BE2C (cell line): Measurements from ENCODE around the gene MPV17L2.

Experiments used
- DNase-seq: peaks from one replicate; pipeline ENCODE4 v3.0.0-alpha.2; 2020
- H3K27me3 ChIP-seq: fragments of 250-450 bp; sonication (Bioruptor Pico); 2 replicates; pipeline ENCODE4 v1.5.1; 2020; ENCODE audit warnings: mild to moderate bottlenecking
- H3K36me3 ChIP-seq: fragments of 250-450 bp; sonication (Bioruptor Pico); 2 replicates; pipeline ENCODE4 v1.5.1; 2020; ENCODE audit warnings: mild to moderate bottlenecking
- H3K4me1 ChIP-seq: fragments of 250-450 bp; sonication (Bioruptor Pico); 2 replicates; pipeline ENCODE4 v1.5.1; 2020
- H3K4me3 ChIP-seq: 2 replicates; pipeline ENCODE4 v1.5.1; 2011; ENCODE audit warnings: low read depth, low read length
- H3K9me3 ChIP-seq: fragments of 250-450 bp; sonication (Bioruptor Pico); 2 replicates; pipeline ENCODE4 v1.5.1; 2020
- CTCF ChIP-seq: IDR thresholded peaks from 2 replicates; pipeline ENCODE4 v1.5.1; 2012; ENCODE audit warnings: mild to moderate bottlenecking, low read depth, low read length

Gene MPV17L2

GRCh38 chr19:18159810-18160209 lies 33.2 kb upstream of the MPV17L2 start:
- no peak for TF ChIP-seq CTCF
- DNase-seq: no peak
- Histone ChIP-seq H3K9me3 (no peaks in the 10 kb centered on the region), H3K4me1 (peaks cover 20% of the 10 kb centered on the region), H3K4me3 (no peak overlapping the region), H3K27me3 (no peaks in the 10 kb centered on the region), H3K36me3 (peaks cover 51% of the 10 kb centered on the region)

- no peak for DNase-seq
- Histone ChIP-seq H3K4me3 (peak overlapping the region; percentile 44), H3K4me1 (peaks cover 20% of the 10 kb centered on the region), H3K27me3 (no peaks in the 10 kb centered on the region), H3K9me3 (no peaks in the 10 kb centered on the region), H3K36me3 (peaks cover 50% of the 10 kb centered on the region)
- no peak for TF ChIP-seq CTCF
Measured at GRCh38 chr19:18160493-18160970, 32.5 kb upstream of the MPV17L2 start.

GRCh38 chr19:18160971-18161635 lies 31.9 kb upstream of the MPV17L2 start:
- peak overlapping the region; percentile 44 for H3K4me3 ChIP-seq
- H3K9me3 ChIP-seq: no peaks in the 10 kb centered on the region
- no peaks in the 10 kb centered on the region for H3K27me3 ChIP-seq
- DNase-seq: peak; percentile 82
- H3K36me3 ChIP-seq: peaks cover 48% of the 10 kb centered on the region
- H3K4me1 ChIP-seq: peaks cover 19% of the 10 kb centered on the region
- TF ChIP-seq CTCF: peak; percentile 27; the same call in 1 of the 2 replicates

- DNase-seq: no peak
- Histone ChIP-seq H3K9me3 (no peaks in the 10 kb centered on the region), H3K4me3 (peak overlapping the region; percentile 40), H3K36me3 (peaks cover 43% of the 10 kb centered on the region), H3K27me3 (no peaks in the 10 kb centered on the region), H3K4me1 (peaks cover 14% of the 10 kb centered on the region)
- no peak for TF ChIP-seq CTCF
Measured at GRCh38 chr19:18161636-18162002, 31.4 kb upstream of the MPV17L2 start.

- peaks cover 58% of the 10 kb centered on the region for H3K36me3 ChIP-seq
- DNase-seq: no peak
- TF ChIP-seq CTCF: no peak
- H3K9me3 ChIP-seq: no peaks in the 10 kb centered on the region
- peaks cover 3% of the 10 kb centered on the region; the same call in 1 of the 2 replicates for H3K4me1 ChIP-seq
- no peaks in the 10 kb centered on the region for H3K27me3 ChIP-seq
- no peak overlapping the region for H3K4me3 ChIP-seq
Measured at GRCh38 chr19:18164072-18164471, 28.9 kb upstream of the MPV17L2 start.

- H3K4me3 ChIP-seq: no peak overlapping the region
- H3K4me1 ChIP-seq: peaks cover 3% of the 10 kb centered on the region; the same call in 1 of the 2 replicates
- no peaks in the 10 kb centered on the region for H3K9me3 ChIP-seq
- no peak for DNase-seq
- no peaks in the 10 kb centered on the region for H3K27me3 ChIP-seq
- H3K36me3 ChIP-seq: peaks cover 46% of the 10 kb centered on the region
- TF ChIP-seq CTCF: no peak
Measured at GRCh38 chr19:18165794-18166544, 27.0 kb upstream of the MPV17L2 start.
